HUES6 (cell line): ENCODE results near the gene FXYD2.

Source experiments
- H3K27ac ChIP-seq: 2 replicates; pipeline ENCODE4 v1.7.0; 2013; ENCODE audit warnings: low read depth, mild to moderate bottlenecking, low read length, inconsistent platforms
- H3K27me3 ChIP-seq: 2 replicates; pipeline ENCODE4 v1.6.1; 2013; ENCODE audit warnings: low read length; ENCODE audit not compliant: control insufficient read depth, insufficient read depth
- H3K36me3 ChIP-seq: 2 replicates; pipeline ENCODE4 v1.6.1; 2013; ENCODE audit warnings: low read length; ENCODE audit not compliant: control insufficient read depth, insufficient read depth
- H3K4me1 ChIP-seq: 2 replicates; pipeline ENCODE4 v1.6.1; 2013; ENCODE audit warnings: low read length; ENCODE audit not compliant: control insufficient read depth, insufficient read depth
- H3K4me3 ChIP-seq: 2 replicates; pipeline ENCODE4 v1.5.1; 2013; ENCODE audit warnings: low read depth, low read length
- H3K9ac ChIP-seq: one replicate; pipeline ENCODE4 v1.6.1; 2013; ENCODE audit warnings: mild to moderate bottlenecking, low read length
- H3K9me3 ChIP-seq: 2 replicates; pipeline ENCODE4 v1.6.1; 2013; ENCODE audit warnings: low read depth, low read length; ENCODE audit not compliant: control insufficient read depth, insufficient read depth

Gene FXYD2

GRCh38 chr11:117834068-117834810, 9.7 kb upstream of the FXYD2 start:
- Histone ChIP-seq H3K4me3 (no peak overlapping the region), H3K9me3 (no peaks in the 10 kb centered on the region), H3K27me3 (no peaks in the 10 kb centered on the region; the same call in 1 of the 2 replicates), H3K4me1 (peaks cover 34% of the 10 kb centered on the region), H3K36me3 (no peaks in the 10 kb centered on the region), H3K27ac (no peak overlapping the region), H3K9ac (no peak overlapping the region)

DNA sequence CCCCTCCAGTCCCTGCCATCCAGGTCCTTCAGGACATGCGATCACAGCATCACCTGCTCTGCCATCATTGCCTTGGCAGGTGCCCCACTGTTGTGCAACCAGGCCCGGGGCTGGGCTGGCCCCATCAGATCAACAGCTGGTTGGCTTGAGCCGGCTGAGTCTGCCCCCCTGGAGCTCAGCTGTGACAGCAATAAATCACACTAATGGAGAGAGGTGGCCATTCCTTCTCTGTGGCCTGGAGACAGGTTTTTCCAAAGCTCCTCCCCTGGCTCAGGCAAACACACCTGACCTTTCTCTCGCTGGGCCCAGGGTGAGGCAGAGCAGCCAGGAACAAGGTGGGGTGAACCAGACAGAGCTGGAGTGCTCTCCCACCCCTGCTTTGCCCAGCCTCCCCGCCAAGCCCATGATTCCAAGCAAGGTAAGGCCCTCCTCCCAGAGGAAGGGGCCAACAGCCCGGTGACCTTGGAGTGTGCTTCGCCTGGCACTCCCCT, 8.9 kb upstream of the FXYD2 start:
- Histone ChIP-seq H3K36me3 (no peaks in the 10 kb centered on the region), H3K4me1 (peaks cover 42% of the 10 kb centered on the region), H3K27ac (no peak overlapping the region), H3K4me3 (no peak overlapping the region), H3K9me3 (no peaks in the 10 kb centered on the region), H3K27me3 (no peaks in the 10 kb centered on the region; the same call in 1 of the 2 replicates), H3K9ac (no peak overlapping the region)

GRCh38 chr11:117832511-117832910, 8.0 kb upstream of the FXYD2 start:
- no peak overlapping the region for H3K4me3 ChIP-seq
- H3K9ac ChIP-seq, result no peak overlapping the region
- no peaks in the 10 kb centered on the region; the same call in 1 of the 2 replicates for H3K27me3 ChIP-seq
- H3K36me3 ChIP-seq, result no peaks in the 10 kb centered on the region
- peaks cover 39% of the 10 kb centered on the region for H3K4me1 ChIP-seq
- no peaks in the 10 kb centered on the region for H3K9me3 ChIP-seq
- H3K27ac ChIP-seq, result no peak overlapping the region

GRCh38 chr11:117831661-117832415, 7.3 kb upstream of the FXYD2 start:
- Histone ChIP-seq H3K4me3 (no peak overlapping the region), H3K9me3 (no peaks in the 10 kb centered on the region), H3K36me3 (no peaks in the 10 kb centered on the region), H3K27me3 (no peaks in the 10 kb centered on the region; the same call in 1 of the 2 replicates), H3K27ac (no peak overlapping the region), H3K9ac (no peak overlapping the region), H3K4me1 (peaks cover 35% of the 10 kb centered on the region)

- H3K4me3 ChIP-seq, result no peak overlapping the region
- peaks cover 35% of the 10 kb centered on the region for H3K4me1 ChIP-seq
- no peaks in the 10 kb centered on the region for H3K9me3 ChIP-seq
- no peaks in the 10 kb centered on the region; the same call in 1 of the 2 replicates for H3K27me3 ChIP-seq
- H3K36me3 ChIP-seq, result no peaks in the 10 kb centered on the region
- no peak overlapping the region for H3K27ac ChIP-seq
- no peak overlapping the region for H3K9ac ChIP-seq
Observed at GRCh38 chr11:117830674-117831351, 6.3 kb upstream of the FXYD2 start.

- H3K9ac ChIP-seq, result no peak overlapping the region
- H3K27ac ChIP-seq, result no peak overlapping the region
- H3K36me3 ChIP-seq, result no peaks in the 10 kb centered on the region
Observed at GRCh38 chr11:117830072-117830471, 5.5 kb upstream of the FXYD2 start.

DNA sequence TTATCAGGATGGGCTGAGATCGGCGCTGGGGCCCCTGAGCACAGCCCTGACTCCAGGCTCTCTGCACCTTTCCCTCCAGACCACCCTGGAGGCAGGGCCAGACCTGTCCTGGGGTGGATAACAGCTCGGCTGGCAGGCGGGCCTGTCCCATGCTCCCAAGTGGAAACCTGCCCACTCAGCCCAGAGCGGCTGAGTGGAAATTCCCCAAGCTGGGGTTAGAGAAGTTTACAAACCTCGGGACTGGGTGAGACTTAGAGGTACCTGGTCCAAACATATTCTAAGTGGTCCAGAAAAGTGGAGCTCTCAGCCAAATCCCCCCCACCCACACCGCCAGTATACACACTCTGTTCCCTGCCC, 4.8 kb upstream of the FXYD2 start:
- Histone ChIP-seq H3K27me3 (peaks cover 3% of the 10 kb centered on the region; the same call in 1 of the 2 replicates), H3K27ac (no peak overlapping the region), H3K9ac (no peak overlapping the region), H3K4me3 (no peak overlapping the region), H3K9me3 (no peaks in the 10 kb centered on the region), H3K36me3 (no peaks in the 10 kb centered on the region), H3K4me1 (peaks cover 38% of the 10 kb centered on the region)

More at GRCh38 chr11:117830072-117830471, 5.5 kb upstream of the FXYD2 start:
- peaks cover 35% of the 10 kb centered on the region for H3K4me1 ChIP-seq
- peaks cover 2% of the 10 kb centered on the region; the same call in 1 of the 2 replicates for H3K27me3 ChIP-seq
- no peaks in the 10 kb centered on the region for H3K9me3 ChIP-seq
- no peak overlapping the region for H3K4me3 ChIP-seq

GRCh38 chr11:117828611-117829368, 4.2 kb upstream of the FXYD2 start:
- H3K27ac ChIP-seq, result no peak overlapping the region
- no peaks in the 10 kb centered on the region for H3K36me3 ChIP-seq
- no peak overlapping the region for H3K4me3 ChIP-seq
- H3K27me3 ChIP-seq, result peaks cover 3% of the 10 kb centered on the region; the same call in 1 of the 2 replicates
- peaks cover 43% of the 10 kb centered on the region for H3K4me1 ChIP-seq
- no peaks in the 10 kb centered on the region for H3K9me3 ChIP-seq
- peak overlapping the region; percentile 35 for H3K9ac ChIP-seq

- Histone ChIP-seq H3K27me3 (peaks cover 3% of the 10 kb centered on the region; the same call in 1 of the 2 replicates), H3K9ac (no peak overlapping the region), H3K36me3 (no peaks in the 10 kb centered on the region), H3K4me3 (no peak overlapping the region), H3K27ac (no peak overlapping the region), H3K4me1 (peaks cover 45% of the 10 kb centered on the region), H3K9me3 (no peaks in the 10 kb centered on the region)
Observed at GRCh38 chr11:117827521-117828511, 3.3 kb upstream of the FXYD2 start.
